NCI-H748 (cell line): ENCODE results near the gene PARN.

ENCODE experiments used
- DNase-seq: peaks from one replicate; lab custom pipeline; 2025; ENCODE audit not compliant: unreplicated experiment; lab: John Stamatoyannopoulos, UW

The PARN gene

DNA sequence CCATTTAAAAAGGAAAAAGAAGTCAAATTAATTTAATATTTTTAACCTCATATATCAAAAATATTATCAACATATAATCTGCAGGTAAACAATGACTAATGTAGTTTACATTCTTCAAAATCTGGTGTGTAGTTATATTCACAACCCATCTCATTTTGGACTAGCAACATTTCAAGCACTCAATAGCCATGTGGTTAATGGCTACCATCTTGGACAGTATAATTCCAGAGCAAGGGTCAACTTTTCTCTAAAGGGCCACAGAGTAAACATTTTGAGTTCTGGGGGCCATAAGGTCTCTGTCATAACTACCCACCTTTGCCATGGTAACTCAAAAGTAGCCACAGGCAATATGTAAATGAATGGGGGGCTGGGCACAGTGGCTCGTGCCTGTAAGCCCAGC, 153.9 kb downstream of the PARN start:
- no peak for DNase-seq

- no peak for DNase-seq
Observed at GRCh38 chr16:14475370-14476139, 154.5 kb downstream of the PARN start.

GRCh38 chr16:14473488-14473887, 156.6 kb downstream of the PARN start:
- no peak for DNase-seq

GRCh38 chr16:14472357-14472756, 157.7 kb downstream of the PARN start:
- no peak for DNase-seq

DNA sequence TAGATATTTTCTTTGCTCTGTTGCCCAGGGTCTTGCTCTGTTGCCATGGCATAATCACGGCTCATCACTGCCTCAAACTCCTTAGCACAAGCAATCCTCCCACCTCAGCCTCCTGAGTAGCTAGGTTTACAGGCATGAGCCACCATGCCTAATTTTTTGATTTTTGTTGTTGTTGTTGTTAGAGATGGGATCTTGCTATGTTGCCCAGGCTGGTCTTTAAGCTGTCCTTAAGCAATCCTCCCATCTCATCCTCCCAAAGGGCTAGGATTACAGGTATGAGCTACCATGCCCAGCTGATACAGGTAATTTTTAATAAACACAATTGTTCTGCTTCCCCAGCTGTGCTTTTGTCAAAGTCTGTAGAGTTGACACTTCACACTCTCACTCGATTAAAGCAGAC, 159.3 kb downstream of the PARN start:
- DNase-seq, result no peak

DNA sequence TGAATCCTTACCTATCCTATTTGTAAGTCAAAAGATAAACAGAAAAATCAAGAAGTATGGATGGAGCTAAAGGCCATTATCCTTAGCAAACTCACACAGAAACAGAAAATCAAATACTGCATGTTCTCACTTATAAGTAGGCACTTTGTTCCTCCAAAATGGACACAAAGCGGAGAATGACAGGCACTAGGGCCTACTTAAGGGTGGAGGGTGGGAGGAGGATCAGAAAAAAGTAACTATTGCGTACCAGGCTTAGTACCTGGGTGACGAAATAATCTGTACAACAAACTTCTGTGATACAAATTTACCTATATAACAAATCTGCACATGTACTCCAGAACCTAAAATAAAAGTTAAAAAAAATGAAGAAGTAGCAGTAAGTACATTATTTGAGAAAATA, 164.3 kb downstream of the PARN start:
- no peak for DNase-seq

- no peak for DNase-seq
Observed at GRCh38 chr16:14464796-14465195, 165.3 kb downstream of the PARN start.

DNA sequence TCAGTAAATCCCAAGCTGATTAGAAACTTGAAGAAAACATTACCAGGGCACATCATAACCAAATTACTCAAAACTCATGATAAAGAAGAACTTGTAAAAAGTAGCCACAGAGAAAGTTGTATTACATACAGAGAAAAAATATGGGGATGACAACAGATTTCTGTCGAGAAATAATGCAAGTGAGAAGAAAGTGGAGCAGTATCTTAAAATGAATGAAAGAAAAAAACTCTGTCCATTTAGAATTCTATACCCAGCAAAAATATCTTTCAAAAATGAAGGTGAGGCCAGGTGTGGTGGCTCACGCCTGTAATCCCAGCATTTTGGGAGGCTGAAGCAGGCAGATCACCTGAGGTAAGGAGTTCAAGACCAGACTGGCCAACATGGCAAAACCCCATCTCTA, 165.9 kb downstream of the PARN start:
- DNase-seq, result no peak

DNA sequence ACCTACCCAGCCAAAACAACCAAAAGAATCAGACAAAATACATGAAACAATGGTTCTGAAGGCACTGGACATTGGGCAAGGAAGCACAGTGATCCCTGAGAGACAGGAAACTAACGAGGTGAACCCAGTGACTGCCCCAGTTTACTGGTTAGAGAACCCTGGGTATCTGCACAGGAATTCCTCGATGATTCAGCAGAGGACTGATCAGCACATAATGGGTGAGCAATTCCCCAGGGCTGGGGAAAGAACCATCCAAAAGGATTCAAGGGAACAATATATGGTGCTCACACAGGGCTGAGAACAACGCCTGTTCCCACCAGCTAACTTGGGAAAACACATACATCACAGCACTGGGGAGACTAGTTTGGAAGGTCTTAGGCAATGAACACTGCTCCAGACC, 167.2 kb downstream of the PARN start:
- no peak for DNase-seq

DNA sequence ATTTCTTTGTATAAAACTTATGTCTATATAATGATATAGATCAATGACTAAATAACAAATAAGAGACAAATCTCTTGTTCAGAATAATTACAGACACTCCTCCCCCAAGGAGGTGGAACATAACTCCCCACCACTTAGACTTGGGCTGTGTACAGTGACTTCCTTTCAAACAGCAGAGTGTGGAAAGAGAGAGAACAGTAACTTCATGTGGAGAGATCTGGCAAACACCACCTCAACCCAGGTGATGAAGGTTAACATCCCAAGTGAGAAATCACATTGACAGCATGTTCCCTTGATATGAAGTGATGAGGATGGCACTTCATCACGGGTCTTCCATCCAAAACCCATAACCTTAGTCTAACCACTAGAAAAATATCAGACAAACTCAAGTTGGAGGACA, 169.3 kb downstream of the PARN start:
- DNase-seq, result no peak

DNA sequence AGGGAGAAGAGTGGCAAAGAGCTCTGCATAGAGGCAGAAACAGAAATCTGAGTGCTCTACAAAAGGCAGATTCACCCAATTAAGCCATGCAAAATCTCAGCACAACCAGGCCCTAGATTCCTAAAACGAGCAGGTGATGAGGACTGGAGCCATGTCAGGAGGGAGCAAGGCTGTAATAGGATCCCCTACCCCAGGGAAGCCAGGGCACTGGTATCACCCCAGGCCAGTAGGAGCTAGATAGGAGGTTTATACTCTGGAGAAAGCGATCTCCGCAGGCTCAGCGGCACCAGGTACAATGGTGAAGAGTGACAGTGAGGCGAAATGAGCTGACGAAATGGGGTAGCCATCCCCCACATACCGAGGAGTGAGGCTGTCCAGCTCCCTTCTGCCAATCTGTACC, 171.5 kb downstream of the PARN start:
- DNase-seq, result no peak

- no peak for DNase-seq
Observed at GRCh38 chr16:14456793-14457481, 173.1 kb downstream of the PARN start.

GRCh38 chr16:14455573-14455972, 174.5 kb downstream of the PARN start:
- DNase-seq, result no peak

DNA sequence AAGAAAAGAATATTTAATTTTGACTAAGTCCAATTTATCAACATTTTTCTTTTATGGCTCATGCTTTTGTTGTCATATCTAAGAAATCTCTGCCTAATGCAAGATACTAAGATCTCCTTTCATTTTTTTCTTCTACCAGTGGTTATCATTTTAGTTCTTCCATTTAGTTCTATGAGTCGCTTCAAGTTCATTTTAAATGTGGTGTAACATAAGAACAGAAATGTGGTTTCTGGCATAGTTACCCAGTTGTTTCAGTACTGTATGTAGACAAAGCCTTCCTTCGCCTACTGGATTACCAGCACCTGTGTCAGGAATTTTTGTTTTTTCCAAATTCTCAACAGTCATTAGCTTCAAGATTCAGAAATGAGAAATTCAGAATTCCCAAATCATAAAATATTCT, 175.7 kb downstream of the PARN start:
- DNase-seq, result no peak

GRCh38 chr16:14452066-14452465, 178.0 kb downstream of the PARN start:
- DNase-seq, result no peak

GRCh38 chr16:14450846-14451245, 179.2 kb downstream of the PARN start:
- DNase-seq, result no peak

GRCh38 chr16:14449790-14450480, 180.1 kb downstream of the PARN start:
- no peak for DNase-seq

DNA sequence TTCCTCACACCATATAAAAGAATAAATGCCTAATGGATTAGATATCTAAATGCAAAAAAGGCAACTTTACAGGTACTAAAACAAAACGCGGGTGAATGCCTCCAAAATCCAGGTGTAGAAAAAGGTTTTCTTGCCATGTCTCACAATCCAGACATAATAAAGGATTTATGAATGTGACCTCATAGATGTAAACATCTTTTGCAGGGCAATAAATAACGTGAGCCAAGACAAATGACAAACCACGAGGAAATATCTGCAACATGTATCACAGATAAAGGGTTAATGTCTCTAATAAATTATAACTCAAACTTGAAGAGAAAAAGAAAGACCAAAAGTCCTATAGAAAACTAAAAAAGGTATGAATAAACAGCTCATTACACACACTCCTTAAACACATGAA, 180.7 kb downstream of the PARN start:
- DNase-seq, result no peak

DNA sequence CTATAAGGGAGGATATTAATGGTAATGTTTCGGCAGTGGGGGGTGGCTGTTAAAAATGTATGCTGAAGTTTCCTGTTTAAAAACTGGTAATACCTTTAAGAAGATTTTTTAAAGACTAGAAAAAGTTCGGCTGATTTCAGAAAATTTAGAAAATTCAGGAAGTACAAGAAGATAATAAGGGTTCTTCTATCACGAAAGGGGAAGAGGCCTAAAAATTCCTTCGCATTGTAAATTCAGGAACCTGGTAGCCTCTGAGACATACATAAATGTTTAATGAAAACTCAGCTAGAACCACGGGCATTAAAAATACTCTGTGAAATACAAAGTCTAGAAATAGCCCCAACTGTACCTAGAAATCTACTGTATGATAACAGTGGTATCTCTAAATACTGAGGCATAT, 181.2 kb downstream of the PARN start:
- DNase-seq, result no peak

GRCh38 chr16:14447783-14448182, 182.3 kb downstream of the PARN start:
- no peak for DNase-seq

DNA sequence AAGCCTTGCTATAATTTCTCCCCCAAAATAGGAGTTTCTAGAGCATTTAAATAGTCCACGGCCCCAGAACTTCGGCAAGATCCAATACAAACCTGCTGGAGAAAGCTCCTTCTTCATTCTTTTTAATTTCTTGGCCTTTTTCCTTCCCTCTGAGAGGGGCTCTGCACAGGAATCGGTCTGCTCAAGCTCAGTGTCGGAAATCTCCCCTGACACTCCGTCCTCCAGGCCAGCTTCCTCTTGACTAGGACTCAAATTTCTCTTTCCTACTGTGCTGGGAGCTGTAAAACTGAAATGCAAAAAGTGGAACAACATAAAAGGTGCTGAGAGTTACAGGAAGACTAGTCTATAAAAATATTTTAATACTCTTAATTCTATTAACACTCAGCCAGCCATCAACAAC, 183.3 kb downstream of the PARN start:
- no peak for DNase-seq
